Dermis microvascular lymphatic vessel endothelial cell (primary cell): ENCODE measurements around the gene JAG1. TPM values are rescaled to one million over a fixed set of nuclear protein-coding genes. Genes with fewer than 3 reads are reported as not detected.
A peak's percentile ranks its signal among the peaks of the same experiment; 100 is the strongest.

Experiments
- DNase-seq, 2 donors: peaks; one replicate each; pipeline versions ENCODE4 v3.0.0 to v3.0.0-alpha.2; 2010; ENCODE audit warnings: low read depth in 2 of 2
- total RNA-seq: library from RNA; depleted of rRNA; stranded (reverse); fragments of >200 nt; gene quantifications from 2 replicates; pipeline ENCODE4 v1.2.1, GENCODE V29; 2014

Gene JAG1
- 104 and 113 TPM in 2 replicates for total RNA-seq

DNA sequence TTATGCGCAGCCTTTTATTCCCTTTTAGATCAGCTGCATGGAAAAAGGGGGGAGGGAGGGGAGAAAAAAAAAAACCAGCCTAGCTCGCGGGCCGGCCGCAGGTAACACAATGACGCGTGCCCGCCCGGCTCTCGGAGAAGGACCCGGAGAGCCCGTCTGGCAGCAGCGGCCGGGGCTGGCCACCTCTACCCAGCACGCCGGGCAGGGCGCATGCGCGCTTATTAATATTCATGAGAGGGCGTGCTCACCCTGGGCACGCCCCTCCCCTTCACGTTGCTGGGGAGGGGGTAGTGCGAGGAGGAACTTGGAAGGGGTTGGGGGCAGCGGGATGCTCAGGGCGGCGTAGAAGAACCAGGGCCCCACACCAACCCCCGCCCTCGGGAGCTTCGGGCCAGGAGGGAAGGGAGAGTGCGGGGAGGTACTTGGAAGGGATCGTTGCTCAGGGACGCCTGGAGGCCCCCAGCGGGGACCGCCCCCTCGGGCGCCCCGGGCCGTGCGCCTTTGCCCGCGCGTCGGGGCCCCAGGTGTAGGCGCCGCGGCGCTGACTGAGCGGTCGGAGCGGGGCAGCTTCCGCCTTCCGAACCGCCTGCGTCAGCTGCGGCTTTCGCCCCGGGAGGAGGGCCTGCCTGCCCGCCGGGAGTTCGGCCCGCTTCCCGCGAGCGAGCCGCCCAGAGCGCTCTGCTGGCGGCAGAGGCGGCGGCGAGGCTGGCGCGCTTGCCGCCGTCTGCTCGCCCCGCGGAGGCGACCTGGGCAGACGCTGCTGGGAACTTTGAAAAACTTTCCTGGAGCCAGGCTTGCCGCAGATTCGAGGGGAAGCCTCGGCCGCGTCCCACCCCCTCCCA is at the start of gene JAG1:
Gene JAG1, minus strand, starts transcription at position 158 of the 842 bp plus-strand sequence. CDS start 469 bp downstream, outside the sequence.
- peak; percentile 90 to 97 for DNase-seq

GRCh38 chr20:10721976-10722375 is 48.2 kb upstream of the JAG1 start:
- DNase-seq: no peak

DNA sequence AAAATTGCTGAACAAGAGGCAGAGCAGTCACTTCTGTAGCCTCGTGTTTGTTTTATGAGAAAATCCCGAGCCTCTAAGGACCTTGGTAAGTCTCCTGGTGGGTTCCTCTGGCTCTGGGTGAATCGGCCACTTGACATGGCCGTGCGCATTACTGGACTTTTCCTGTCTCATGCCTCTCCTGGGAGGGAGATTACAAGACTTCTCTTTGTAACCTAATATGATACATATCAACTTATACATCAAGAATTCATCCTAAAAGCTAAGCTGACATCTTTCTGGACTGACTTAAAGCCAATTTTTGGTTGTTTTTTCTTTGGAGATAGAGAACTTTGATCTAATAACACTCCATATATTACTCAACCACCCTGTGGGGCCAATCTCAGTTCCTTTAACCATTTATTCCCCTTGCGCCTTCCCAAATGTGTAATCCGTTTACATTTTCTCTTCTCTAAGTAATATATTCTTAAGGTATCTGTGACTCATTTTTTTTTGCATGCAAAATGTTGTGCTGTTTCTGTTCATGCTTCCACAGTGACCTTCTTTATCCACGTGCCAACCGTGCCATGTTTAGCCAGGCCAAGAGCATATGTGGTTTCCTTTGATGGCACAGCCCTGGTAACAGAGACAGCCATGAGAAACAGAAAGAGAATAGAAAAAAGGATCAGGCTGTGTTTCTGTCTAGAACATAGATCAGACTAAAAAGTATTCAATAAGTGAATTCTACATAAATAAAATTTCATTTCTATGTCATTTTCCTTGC is 47.5 kb upstream of the JAG1 start:
- no peak for DNase-seq

DNA sequence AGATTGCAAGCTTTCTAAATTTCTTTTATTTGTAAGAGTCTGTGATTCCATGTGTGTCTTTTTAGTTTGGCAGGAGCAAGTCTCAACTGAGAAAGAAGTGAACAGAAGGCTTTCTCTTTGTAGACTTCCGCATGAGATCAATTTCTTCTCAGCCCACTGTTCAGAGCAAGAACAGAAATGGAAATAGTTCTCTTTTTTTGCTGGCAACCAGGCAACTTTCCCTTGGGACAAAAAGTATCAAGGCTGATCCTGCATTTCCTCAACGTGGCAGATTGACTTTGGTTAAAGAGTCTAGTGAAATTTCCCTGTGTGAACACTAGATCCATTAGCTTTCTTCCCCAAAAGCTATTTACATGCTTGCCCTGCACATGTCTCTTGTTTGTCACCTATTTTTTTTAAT is 46.8 kb upstream of the JAG1 start:
- no peak for DNase-seq

DNA sequence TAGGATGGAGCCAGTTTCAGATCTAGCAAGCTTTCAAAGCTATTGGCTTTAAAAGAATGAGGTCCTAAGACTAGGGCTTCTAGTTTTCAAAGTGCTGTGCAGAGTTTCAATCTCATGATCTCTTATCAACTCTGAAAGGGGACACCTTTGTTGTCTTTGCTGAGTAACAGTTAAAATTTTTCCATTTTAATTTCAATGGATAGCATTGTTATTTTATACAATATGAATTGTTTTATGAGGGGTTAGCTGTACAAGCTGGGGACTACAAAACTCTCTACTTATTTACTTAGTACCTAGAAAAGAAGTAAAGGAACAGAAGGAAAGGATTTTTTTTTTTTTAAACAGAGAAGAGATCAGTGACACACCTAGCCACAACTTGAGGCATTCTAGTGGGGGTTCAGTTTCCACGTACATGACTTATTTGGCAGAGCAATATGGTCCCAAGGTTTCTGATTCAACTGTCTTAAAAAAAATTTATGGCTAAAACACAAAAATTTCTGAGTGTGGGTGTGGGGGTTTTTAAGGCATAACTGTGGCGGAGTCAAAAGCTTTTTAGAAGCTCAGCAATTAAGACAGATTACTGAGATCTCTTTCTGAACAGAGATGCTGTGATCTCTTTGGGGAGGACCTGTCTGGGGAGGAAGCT is 46.1 kb upstream of the JAG1 start:
- peak in 1 of 2 donors; percentile 25 for DNase-seq

DNA sequence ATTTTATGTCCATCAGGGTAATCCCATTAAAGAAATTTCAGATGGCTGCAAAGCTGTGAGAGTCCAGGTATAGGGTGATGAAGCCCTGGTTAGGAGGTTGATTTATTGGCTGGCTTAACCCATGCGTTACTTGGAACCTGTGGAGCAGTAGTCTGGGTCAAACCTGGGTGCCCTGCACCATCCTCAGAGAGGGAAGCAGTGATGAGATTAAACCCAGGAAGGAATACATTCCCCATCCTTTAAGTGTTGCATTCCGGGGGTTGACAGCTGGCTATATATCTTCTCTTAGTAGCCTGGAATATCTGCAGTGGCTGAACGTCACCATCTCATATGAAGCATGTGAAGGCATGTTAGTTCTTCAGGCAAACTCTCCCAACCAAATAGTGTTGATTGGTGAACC is 44.9 kb upstream of the JAG1 start:
- DNase-seq: no peak

- DNase-seq: peak in 1 of 2 donors; percentile 50
Observed at GRCh38 chr20:10716855-10717254, 43.1 kb upstream of the JAG1 start.

DNA sequence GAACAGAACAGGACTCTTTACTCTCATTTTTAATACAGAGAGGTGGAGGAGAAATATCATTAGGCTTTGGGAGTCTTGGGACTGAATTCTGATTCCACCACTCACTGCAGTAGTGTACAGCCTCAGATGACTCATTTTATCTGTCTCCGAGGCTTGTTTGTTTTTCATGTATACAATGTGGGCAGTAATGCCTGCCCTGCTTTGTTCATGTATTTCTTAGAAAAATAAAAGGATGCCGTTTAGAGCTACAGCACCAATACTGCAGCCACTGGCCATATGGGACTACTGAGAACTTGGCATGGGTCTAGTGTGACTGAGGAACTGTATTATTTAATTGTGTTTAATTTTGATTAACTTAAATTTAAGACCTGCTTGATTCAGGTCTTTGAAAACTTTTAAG is 41.2 kb upstream of the JAG1 start:
- peak in 1 of 2 donors; percentile 76 for DNase-seq

GRCh38 chr20:10714236-10714975 is 40.6 kb upstream of the JAG1 start:
- DNase-seq: no peak

- DNase-seq: no peak
Observed at GRCh38 chr20:10713161-10713560, 39.4 kb upstream of the JAG1 start.

GRCh38 chr20:10711903-10712451 is 38.2 kb upstream of the JAG1 start:
- DNase-seq: no peak

DNA sequence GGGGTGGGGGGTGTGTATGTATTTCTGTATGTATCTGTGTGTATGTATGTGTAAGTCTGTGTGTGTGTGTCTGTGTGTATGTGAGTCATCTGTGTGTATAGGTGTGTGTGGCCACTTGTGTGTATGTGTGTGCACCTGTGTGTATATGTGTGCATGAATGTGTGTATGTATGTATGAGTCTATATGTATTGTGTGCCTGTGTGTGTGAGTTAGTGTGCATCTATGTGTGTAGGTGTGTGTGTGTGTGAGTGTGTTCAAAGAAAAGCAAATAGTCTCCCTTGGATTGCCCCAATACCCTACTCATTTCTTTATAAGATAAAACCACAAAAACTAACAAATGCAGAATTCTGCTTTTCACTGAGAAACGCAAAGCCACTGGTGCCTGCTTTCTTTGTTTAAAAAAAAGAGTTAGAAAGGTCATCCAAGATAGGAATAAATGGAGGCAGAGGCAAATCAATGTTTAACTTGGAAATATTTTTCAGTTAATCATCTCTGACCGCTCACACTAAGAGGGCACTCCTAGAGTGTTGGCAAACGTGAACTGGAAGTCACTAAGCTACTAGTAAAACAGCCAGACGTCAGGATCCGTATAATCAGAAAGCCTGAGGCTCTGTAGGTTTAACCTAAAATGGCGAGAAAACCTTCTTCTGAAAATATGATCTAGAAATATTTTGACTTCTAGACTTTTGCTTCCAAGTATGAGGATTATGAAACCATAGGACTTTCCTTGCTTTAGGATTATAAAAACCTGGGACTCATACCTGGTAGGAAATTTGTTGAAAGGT is 37.4 kb upstream of the JAG1 start:
- no peak for DNase-seq

DNA sequence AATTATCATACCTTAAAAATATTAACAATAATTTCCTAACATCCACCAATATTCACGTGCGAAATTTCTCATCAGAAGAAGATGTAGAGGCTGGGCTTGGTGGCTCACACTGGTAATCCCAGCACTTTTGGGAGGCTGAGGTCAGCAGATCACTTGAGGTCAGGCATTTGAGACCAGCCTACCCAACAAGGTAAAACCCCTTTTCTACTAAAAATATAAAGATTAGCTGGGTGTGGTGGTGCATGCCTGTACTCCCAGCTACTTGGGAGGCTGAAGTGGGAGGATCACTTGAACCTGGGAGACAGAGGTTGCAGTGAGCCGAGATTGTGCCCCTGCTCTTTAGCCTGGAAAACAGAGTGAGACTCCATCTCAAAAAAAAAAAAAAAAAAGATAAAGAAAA is 36.1 kb upstream of the JAG1 start:
- no peak for DNase-seq

DNA sequence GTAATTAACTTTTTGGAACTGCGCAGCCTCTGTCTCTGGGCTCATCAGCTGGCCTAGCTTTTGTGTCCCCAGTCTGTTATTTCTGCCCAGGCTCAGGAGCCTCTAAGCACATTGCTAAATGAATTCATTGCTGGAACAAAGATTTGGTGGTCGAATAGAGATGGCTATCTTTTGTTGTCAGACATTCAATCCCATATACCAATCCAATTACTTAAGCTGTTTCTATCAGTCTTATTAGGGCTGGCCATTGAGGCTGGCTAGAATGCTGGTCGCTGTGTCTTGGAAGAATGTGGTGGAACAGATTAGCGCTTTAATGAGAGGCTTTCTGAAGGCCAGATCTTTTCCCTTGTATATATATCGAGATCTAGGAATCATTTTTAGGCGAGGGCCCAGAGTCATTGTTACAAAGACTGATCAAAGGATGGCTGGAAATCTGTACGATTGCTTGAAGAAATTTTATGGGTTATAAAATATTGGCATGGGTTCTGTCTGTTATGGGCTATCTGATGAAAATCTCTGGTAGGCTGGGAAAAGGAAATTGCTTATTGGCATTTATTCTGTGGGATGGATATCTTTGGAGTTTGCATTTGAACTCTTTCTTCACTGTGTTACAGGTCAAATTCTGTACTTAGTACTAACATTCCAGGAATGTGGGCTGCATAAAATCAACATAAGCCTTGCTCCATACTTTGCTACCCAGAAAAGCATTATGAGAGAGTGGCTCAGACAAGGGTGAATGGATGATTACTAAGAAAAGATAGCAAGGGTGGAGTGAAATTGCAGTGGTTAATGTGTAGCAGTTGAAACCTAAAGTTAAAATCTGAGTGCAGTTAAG is 34.8 kb upstream of the JAG1 start:
- DNase-seq: peak in 1 of 2 donors; percentile 26

- no peak for DNase-seq
Observed at GRCh38 chr20:10707791-10708190, 34.0 kb upstream of the JAG1 start.

GRCh38 chr20:10707068-10707467 is 33.3 kb upstream of the JAG1 start:
- no peak for DNase-seq

GRCh38 chr20:10706460-10706811 is 32.6 kb upstream of the JAG1 start:
- no peak for DNase-seq

GRCh38 chr20:10705801-10706459 is 32.1 kb upstream of the JAG1 start:
- peak in 1 of 2 donors; percentile 55 for DNase-seq

DNA sequence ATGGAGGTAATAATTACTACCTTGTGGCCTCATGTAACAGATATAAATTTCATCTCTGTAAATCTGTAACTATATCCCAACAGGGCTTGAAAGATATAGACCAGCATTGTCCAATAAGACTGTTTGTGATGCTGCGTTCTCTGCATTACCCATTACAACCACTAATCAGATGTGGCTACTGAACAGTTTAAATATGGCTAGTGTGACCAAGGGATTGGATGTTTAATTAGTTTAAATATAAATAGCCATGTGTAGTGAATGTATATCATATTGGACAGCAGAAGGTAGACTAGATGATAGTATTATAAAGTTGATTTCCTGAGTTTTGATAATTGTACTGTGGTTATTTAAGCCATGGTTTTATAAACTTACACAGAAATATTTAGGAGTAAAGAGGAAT is 27.8 kb upstream of the JAG1 start:
- no peak for DNase-seq
